Activated T-cell treated with anti-CD3 and anti-CD28 coated beads, Interleukin-2, amount 50 U/mL, for 48 hours (primary cell): ENCODE measurements around the gene ACACB.

Experiments used
- DNase-seq, 2 experiments: peaks; one replicate each; pipeline ENCODE4 v3.0.0-alpha.2; 2020

ACACB gene

GRCh38 chr12:109222062-109222461, 105.7 kb downstream of the ACACB start:
- DNase-seq, result no peak

- no peak for DNase-seq
Observed at GRCh38 chr12:109222496-109222895, 106.1 kb downstream of the ACACB start.

GRCh38 chr12:109223211-109223610, 106.8 kb downstream of the ACACB start:
- DNase-seq, result no peak

GRCh38 chr12:109223868-109224267, 107.5 kb downstream of the ACACB start:
- no peak for DNase-seq

GRCh38 chr12:109228664-109229063, 112.3 kb downstream of the ACACB start:
- no peak for DNase-seq

GRCh38 chr12:109230193-109230592, 113.8 kb downstream of the ACACB start:
- DNase-seq, result no peak

- no peak for DNase-seq
Observed at GRCh38 chr12:109232731-109233130, 116.3 kb downstream of the ACACB start.

- DNase-seq, result no peak
Observed at GRCh38 chr12:109234012-109234411, 117.6 kb downstream of the ACACB start.

GRCh38 chr12:109236257-109236656, 119.9 kb downstream of the ACACB start:
- no peak for DNase-seq

- DNase-seq, result no peak
Observed at GRCh38 chr12:109239179-109239578, 122.8 kb downstream of the ACACB start.

GRCh38 chr12:109239691-109240090, 123.3 kb downstream of the ACACB start:
- DNase-seq, result no peak

GRCh38 chr12:109240365-109240764, 124.0 kb downstream of the ACACB start:
- no peak for DNase-seq

GRCh38 chr12:109241936-109242335, 125.5 kb downstream of the ACACB start:
- DNase-seq, result no peak

- no peak for DNase-seq
Observed at GRCh38 chr12:109244073-109244472, 127.7 kb downstream of the ACACB start.

- DNase-seq, result no peak
Observed at GRCh38 chr12:109246221-109246620, 129.8 kb downstream of the ACACB start.

- DNase-seq, result no peak
Observed at GRCh38 chr12:109247831-109248654, 131.7 kb downstream of the ACACB start.

- DNase-seq, result no peak
Observed at GRCh38 chr12:109250523-109250922, 134.1 kb downstream of the ACACB start.

- no peak for DNase-seq
Observed at GRCh38 chr12:109252799-109253198, 136.4 kb downstream of the ACACB start.

- no peak for DNase-seq
Observed at GRCh38 chr12:109253913-109254544, 137.6 kb downstream of the ACACB start.

GRCh38 chr12:109255377-109255776, 139.0 kb downstream of the ACACB start:
- no peak for DNase-seq

- DNase-seq, result no peak
Observed at GRCh38 chr12:109256011-109256410, 139.6 kb downstream of the ACACB start.

- DNase-seq, result no peak
Observed at GRCh38 chr12:109258201-109258600, 141.8 kb downstream of the ACACB start.

- no peak for DNase-seq
Observed at GRCh38 chr12:109258607-109259544, 142.5 kb downstream of the ACACB start.
